ENCODE results near the gene TMA16.

- TF ChIP-seq CTCF (IDR thresholded peaks at IDR 0.05): no peak
- no peak for TF ChIP-seq EZH2 (IDR thresholded peaks at IDR 0.05; ENCODE audit: borderline replicate concordance, insufficient read depth, low read depth, low read length, poor library complexity, severe bottlenecking)
These were observed 46.5 kb downstream of the TMA16 start for GRCh38 chr4:163540977-163541376.
